Muscle of leg (tissue), 11 donors: ENCODE results near the gene SLIT3. TPM values are rescaled to one million over a fixed set of nuclear protein-coding genes. Genes with fewer than 3 reads are reported as not detected.

Experiments used
- DNase-seq: peaks from one replicate; pipeline ENCODE4 v3.0.0; 2013
- H3K27ac ChIP-seq: one replicate; pipeline ENCODE4 v1.5.1; 2013; ENCODE audit warnings: mild to moderate bottlenecking, low read length, control low read depth
- H3K27me3 ChIP-seq: one replicate; pipeline ENCODE4 v1.6.1; 2013; ENCODE audit warnings: low read length; ENCODE audit not compliant: control insufficient read depth, insufficient read depth
- H3K36me3 ChIP-seq: one replicate; pipeline ENCODE4 v1.6.1; 2013; ENCODE audit warnings: low read length; ENCODE audit not compliant: control insufficient read depth, insufficient read depth
- H3K4me1 ChIP-seq: one replicate; pipeline ENCODE4 v1.6.1; 2013; ENCODE audit warnings: low read length; ENCODE audit not compliant: control insufficient read depth, insufficient read depth
- H3K4me3 ChIP-seq: one replicate; pipeline ENCODE4 v1.5.1; 2013; ENCODE audit warnings: low read length, control low read depth
- H3K9me3 ChIP-seq: replicated peaks from 2 replicates; pipeline ENCODE4 v1.6.1; 2013; ENCODE audit warnings: low read depth, low read length; ENCODE audit not compliant: control insufficient read depth
- WGBS: methylation state at CpG from one replicate; pipeline ENCODE4 v1.1.5; 2013; ENCODE audit warnings: missing lambda C conversion rate; ENCODE audit not compliant: insufficient coverage; 5-methylcytosine and 5-hydroxymethylcytosine counted together
- polyA plus RNA-seq, 8 donors: library from polyadenylated mRNA; unstranded; fragments of 120-200 nt; gene quantifications; one replicate each; pipeline versions ENCODE4 v1.2.1 to v1.2.3, GENCODE V29; 2013; ENCODE audit warnings: inconsistent platforms in 1 of 8, low replicate concordance in 1 of 8; ENCODE audit not compliant: insufficient read length in 8 of 8, insufficient read depth in 1 of 8
- total RNA-seq: library from RNA; stranded (reverse); fragments of 120-200 nt; gene quantifications from one replicate; pipeline ENCODE4 v1.2.4, GENCODE V29; 2013

The SLIT3 gene
- total and polyA plus RNA-seq, 9 donors, result 5.2 to 36.4 (median 12.2) TPM

DNA sequence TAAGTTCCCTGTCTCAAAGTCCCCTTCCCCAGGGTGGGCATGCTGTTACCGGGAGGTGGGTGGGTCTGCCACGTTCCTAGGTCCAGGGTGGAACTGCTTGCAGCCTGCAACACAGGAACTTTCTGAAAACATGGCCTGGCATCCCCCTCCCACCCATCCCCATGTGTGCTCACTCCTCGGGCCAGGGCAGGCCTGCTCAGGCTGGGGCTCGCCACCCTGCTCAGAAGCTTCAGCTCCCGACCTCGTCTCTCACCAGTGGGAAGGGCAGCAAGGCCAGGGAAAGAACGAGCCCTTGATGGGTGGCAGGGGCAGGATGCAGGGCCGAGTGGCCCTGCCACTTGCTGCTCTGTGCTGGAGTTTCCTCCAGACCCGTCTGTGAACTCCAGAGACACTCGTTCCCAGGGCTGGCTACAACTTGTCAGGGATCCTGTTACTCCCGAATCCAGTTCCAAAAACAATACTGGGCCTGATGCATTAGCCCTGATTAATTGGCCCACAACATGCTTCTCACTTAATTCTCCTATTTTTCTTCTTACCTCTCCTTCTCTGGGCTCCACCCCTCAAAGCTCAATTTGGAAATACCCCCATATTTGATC is 197.3 kb downstream of the SLIT3 start:
- DNase-seq, result no peak
- Histone ChIP-seq H3K27ac (no peak overlapping the region), H3K27me3 (no peaks in the 10 kb centered on the region), H3K4me3 (no peak overlapping the region), H3K4me1 (no peaks in the 10 kb centered on the region), H3K9me3 (no peaks in the 10 kb centered on the region), H3K36me3 (no peaks in the 10 kb centered on the region)
- WGBS, result 47% methylated on average over 9 of the region's 11 CpGs

GRCh38 chr5:169101966-169102365 is 199.0 kb downstream of the SLIT3 start:
- Histone ChIP-seq H3K27me3 (no peaks in the 10 kb centered on the region), H3K27ac (no peak overlapping the region), H3K4me3 (no peak overlapping the region), H3K9me3 (no peaks in the 10 kb centered on the region), H3K36me3 (no peaks in the 10 kb centered on the region), H3K4me1 (peaks cover 3% of the 10 kb centered on the region)
- WGBS, result 100% methylated on average over 1 of the region's 2 CpGs
- DNase-seq, result no peak

- H3K4me3 ChIP-seq, result no peak overlapping the region
These were observed 200.2 kb downstream of the SLIT3 start for GRCh38 chr5:169100735-169101075.

DNA sequence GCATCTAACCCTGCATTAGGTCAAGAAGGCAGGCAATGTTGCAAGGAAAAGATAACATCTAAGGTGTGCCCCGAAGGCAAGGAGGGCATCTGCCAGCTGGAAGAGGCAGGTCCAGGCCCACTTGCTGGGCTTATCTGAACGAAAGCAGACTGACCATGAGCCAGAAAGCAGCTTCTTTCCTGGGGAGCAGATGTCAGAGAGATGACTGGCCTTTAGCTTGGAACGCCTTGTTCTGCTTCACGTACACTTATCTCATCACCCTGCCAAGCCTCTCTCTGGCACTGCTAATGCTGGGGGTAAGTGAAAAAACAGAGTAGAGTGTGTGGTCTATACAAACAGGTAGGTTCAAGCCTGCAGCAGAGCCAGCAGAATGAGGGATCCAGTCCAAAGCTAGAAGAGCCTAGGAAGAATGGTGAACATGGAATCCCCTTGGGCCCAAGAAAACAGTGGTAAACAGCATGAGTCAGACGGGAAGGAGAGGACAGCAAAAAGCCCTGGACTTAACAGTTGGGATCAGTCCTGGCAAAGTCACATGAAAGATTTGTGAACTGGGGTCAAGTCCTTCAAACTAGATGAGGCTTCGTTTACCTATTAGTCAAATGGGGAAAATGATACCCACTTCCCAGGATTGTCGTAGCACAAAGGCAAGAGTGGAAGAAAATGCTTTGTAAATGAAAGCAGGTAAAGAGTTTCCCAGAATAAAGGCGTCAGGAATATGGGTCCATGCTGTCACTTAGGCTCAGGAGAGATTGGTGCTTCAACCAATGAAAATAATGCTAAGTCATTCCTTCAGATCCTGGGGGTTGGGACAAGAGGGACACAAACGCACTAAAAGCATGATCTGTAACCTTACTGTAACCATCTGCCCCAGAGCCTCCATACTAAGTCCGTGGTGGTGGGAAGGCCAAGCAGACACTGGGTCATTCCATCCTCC is 200.9 kb downstream of the SLIT3 start:
- Histone ChIP-seq H3K36me3 (no peaks in the 10 kb centered on the region), H3K27ac (no peak overlapping the region)

More at GRCh38 chr5:169100735-169101075, 200.2 kb downstream of the SLIT3 start:
- no peaks in the 10 kb centered on the region for H3K27me3 ChIP-seq
- H3K36me3 ChIP-seq, result no peaks in the 10 kb centered on the region
- no peak overlapping the region for H3K27ac ChIP-seq
- H3K4me1 ChIP-seq, result peaks cover 3% of the 10 kb centered on the region
- no peaks in the 10 kb centered on the region for H3K9me3 ChIP-seq
- DNase-seq, result no peak
- 97% methylated on average over 2 of the region's 2 CpGs for WGBS

DNA sequence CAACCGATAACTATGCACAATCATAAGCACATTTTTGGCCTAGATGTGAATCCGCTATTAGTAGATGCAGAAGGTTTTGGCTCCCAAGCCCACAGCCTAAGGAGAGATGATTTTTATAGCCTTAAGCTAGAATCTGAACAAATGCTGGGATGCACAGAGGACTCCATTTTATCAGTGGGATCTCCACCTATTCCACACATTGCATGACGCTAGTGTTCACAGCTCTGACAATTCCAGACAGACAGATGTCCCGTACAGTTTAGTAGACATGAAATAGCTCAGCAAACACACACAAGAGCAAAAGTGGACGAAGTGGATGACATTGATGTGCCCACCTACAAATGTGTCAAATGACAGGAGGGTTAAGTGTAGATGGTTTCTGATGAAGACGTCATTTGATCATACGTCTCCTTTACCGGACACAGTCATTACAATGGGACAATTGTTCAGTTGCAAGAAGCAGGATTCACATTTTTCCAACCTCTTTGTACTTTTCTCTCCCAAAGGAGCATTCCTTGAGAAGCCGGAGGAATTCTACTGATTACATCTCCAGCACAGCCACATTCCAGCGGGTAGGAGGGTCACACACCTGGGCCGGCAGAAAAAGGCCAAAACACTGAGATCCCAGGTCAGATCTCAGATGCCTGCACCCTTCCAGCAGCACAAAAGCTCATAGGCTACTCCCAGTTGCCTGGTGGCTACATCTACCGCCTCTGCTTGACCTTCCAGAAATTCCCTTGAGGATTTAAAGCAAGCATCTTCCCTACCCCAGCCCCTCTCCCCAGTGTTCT is 202.4 kb downstream of the SLIT3 start:
- no peaks in the 10 kb centered on the region for H3K27me3 ChIP-seq
- H3K4me3 ChIP-seq, result no peak overlapping the region
- H3K9me3 ChIP-seq, result no peaks in the 10 kb centered on the region
- WGBS, result 27% methylated on average over 2 of the region's 12 CpGs
- DNase-seq, result no peak
- H3K4me1 ChIP-seq, result peaks cover 3% of the 10 kb centered on the region
- H3K36me3 ChIP-seq, result no peaks in the 10 kb centered on the region
- H3K27ac ChIP-seq, result no peak overlapping the region

More for the DNA sequence above, 200.9 kb downstream of the SLIT3 start:
- H3K4me1 ChIP-seq, result peaks cover 3% of the 10 kb centered on the region
- no peaks in the 10 kb centered on the region for H3K27me3 ChIP-seq
- no peak overlapping the region for H3K4me3 ChIP-seq
- WGBS, result 86% methylated on average over 8 of the region's 10 CpGs
- no peak for DNase-seq
- no peaks in the 10 kb centered on the region for H3K9me3 ChIP-seq

GRCh38 chr5:169097374-169098326 is 203.3 kb downstream of the SLIT3 start:
- Histone ChIP-seq H3K27me3 (no peaks in the 10 kb centered on the region), H3K36me3 (no peaks in the 10 kb centered on the region), H3K9me3 (no peaks in the 10 kb centered on the region), H3K4me1 (peaks cover 3% of the 10 kb centered on the region), H3K27ac (peak overlapping the region; percentile 37), H3K4me3 (no peak overlapping the region)
- 12% methylated on average over 4 of the region's 10 CpGs for WGBS
- DNase-seq, result peak; percentile 88

- Histone ChIP-seq H3K27me3 (no peaks in the 10 kb centered on the region), H3K9me3 (no peaks in the 10 kb centered on the region), H3K36me3 (no peaks in the 10 kb centered on the region), H3K4me3 (no peak overlapping the region), H3K4me1 (peaks cover 3% of the 10 kb centered on the region), H3K27ac (no peak overlapping the region)
- WGBS, result no CpG with 5 or more reads among the region's 1 CpG
- peak; percentile 19 for DNase-seq
These were observed 205.0 kb downstream of the SLIT3 start for GRCh38 chr5:169095976-169096375.

DNA sequence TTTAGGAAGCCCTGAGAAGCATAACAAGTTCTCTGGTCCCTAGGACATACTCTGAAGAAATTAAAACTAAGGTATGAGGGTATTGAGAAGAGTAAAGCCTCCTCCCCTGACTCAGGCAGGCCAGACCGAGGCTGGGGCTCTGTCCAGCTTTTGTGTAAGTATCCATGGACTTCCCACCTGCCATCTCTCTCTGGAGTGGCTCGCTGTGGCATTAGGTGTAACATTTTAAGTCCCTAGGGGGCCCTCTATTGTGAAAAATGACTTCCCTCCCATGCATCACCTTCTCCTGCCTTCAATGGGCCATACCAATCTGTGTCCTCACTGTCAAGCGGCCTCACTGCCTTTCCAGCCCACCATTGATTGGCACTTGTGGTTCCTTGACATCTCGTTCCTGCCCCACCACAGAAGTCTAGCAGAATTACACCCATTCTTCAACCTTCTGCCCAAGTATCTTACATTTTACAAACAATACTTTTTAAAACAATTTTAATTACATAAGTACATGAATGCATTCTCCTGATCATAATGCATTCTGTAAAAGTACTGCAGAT is 205.5 kb downstream of the SLIT3 start:
- DNase-seq, result no peak
- Histone ChIP-seq H3K27me3 (no peaks in the 10 kb centered on the region), H3K27ac (no peak overlapping the region), H3K9me3 (peaks cover 3% of the 10 kb centered on the region), H3K4me1 (peaks cover 3% of the 10 kb centered on the region), H3K4me3 (no peak overlapping the region), H3K36me3 (no peaks in the 10 kb centered on the region)
- 83% methylated on average over 4 of the region's 4 CpGs for WGBS
